Cerebellar nuclear complex (tissue), 1 donor: Measurements from ENCODE around the gene SRSF5.

Experiments
- DNase-seq, 2 experiments: peaks; one replicate each; lab custom pipeline; 2025; lab: John Stamatoyannopoulos, UW

SRSF5 gene

GRCh38 chr14:69770559-69770958 is 3.6 kb downstream of the SRSF5 start:
- DNase-seq = no peak

DNA sequence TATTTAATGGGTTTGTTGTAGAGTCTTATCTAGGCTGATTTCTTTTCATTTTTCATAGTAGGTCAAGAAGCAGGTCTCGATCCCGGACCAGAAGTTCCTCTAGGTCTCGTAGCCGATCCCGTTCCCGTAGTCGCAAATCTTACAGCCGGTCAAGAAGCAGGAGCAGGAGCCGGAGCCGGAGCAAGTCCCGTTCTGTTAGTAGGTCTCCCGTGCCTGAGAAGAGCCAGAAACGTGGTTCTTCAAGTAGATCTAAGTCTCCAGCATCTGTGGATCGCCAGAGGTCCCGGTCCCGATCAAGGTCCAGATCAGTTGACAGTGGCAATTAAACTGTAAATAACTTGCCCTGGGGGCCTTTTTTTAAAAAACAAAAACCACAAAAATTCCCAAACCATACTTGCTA is 4.2 kb downstream of the SRSF5 start:
- DNase-seq = no peak

- no peak for DNase-seq
Measured at GRCh38 chr14:69772082-69773017, 5.4 kb downstream of the SRSF5 start.

- DNase-seq = no peak
Measured at GRCh38 chr14:69773571-69774276, 6.8 kb downstream of the SRSF5 start.

DNA sequence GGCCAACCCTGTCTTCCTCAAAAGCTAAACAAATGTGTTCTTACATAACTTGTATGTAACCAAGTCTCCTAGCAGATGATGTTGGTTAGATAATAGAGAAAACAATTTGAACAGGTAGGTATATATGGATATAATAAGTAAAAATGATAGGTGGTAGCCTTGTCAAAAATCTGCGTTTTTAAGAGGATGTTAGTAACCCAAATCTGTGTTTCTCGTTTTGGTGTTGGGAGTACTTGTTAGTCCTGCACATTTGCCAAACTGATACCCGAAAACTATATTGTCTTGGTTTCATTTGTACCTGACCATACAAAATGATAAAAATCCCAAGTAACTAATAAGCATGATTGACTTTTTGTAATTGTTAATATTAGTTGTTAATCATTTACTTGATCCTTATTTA is 8.1 kb downstream of the SRSF5 start:
- no peak for DNase-seq

- DNase-seq = no peak
Measured at GRCh38 chr14:69776875-69777453, 10.0 kb downstream of the SRSF5 start.

GRCh38 chr14:69779088-69779487 is 12.1 kb downstream of the SRSF5 start:
- no peak for DNase-seq

DNA sequence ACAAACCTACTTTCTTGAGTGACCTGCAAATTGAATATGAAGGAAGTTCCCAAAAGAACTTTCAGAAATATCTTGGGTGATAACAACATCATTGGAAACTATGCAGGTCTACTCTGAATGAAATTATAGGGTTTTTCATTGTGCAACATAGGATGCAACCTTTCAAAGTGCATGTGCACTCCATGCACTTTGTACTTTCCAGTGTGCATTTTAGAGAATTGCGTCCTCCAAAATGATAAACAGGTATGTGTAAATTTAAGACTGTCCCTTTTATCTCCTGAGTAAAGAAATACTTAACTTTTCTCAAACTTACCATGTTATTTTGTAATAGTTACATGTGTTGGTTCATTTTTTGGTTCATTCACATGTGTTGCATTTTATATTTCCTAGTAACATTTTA is 13.2 kb downstream of the SRSF5 start:
- no peak for DNase-seq

DNA sequence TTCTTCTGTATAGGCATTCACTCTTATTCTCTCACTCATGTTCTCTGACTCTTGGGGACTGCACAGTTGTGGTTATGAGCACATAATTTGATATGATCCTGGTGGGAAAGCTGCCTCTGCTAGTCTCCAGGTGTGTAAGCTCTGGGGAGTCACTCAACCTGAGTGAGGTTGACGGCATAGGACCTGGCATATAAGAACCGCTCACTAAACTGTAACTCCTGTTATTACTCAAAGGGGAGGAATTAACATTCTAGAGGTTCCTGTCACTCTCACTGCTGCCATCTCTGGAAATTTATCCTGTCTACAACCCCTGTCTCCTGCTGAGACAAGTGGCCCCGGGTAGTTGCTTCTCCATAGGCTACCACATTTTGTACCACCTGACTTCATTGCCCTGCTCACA is 14.0 kb downstream of the SRSF5 start:
- DNase-seq = no peak

DNA sequence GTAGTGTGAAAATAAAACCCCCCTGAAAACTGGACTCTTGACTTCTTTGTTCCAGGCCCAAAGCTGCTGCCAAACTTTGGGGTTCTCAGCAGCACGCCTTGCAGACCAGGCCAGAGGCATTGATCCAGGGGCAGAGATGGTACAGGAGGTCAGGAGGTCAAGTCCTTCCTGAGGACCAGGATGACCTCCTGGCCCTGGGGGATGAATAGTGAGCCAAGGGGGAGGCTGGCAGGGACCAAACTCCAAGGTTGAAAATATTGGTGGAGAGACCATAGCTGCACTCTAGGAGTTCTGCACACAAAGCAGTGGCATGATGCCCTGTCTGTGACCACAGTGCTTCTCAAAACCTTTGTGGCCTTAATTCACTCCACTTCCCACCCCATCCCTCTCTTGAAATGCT is 18.0 kb downstream of the SRSF5 start:
- no peak for DNase-seq

DNA sequence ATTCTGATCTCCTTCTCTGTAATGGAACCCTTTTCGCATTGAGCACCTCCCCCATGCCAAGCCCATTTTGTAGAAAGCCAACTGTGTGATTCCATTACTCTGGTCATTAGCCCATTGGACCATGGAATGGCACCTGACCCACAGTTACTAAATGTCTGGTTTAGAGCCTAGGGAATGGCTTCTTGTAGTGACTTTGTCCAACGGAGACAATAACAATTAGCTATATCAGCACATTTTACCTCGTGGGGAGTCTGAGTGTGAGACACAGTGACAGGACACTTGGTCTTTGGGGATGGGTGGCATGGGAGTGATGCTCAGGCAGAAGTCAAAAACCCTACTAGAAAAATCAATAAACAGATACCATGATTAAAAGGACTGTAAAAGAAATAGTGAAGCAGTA is 19.7 kb downstream of the SRSF5 start:
- no peak for DNase-seq

DNA sequence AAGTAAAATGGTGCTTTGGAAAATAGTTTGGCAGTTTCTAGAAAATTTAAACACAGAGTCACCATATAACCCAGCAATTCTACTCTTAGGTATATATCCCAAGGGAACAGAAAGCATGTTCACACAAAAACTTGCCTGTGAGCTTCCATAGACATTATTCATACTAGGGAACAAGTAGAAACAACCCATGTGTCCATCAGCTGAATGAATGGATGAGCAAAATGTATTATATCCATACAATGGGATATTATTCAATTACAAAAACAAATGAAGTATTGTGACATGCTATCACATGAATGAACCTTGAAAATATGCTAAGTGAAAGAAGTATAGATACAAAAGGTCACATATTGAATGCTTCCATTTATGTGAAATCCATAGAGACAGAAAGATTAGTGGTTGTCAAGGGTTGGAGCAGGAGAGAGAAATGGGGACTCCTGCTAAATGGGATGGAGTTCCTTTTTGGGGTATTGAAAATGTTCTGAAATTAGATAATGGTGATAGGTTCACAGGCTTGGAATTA is 22.2 kb downstream of the SRSF5 start:
- DNase-seq = no peak

GRCh38 chr14:69792887-69793421 is 26.0 kb downstream of the SRSF5 start:
- no peak for DNase-seq

DNA sequence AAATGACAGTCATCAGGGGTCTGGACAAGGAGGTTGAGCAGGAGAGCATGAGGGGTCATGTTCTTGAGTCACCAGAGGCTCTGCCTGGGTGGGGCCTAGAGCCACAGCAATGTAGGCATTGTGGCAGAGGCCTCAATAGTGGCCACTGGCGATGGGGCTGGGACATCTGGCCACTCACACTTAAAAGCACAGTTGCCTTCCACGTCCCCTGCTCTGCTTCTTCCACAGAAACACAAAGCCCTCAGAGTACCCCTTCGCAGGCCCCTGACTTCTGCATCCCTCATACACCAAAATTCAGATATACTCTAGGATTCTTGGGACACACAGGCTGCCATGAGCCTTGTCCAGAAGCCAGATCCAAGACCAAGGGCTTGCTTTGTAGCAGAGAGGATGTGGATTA is 27.8 kb downstream of the SRSF5 start:
- no peak for DNase-seq

DNA sequence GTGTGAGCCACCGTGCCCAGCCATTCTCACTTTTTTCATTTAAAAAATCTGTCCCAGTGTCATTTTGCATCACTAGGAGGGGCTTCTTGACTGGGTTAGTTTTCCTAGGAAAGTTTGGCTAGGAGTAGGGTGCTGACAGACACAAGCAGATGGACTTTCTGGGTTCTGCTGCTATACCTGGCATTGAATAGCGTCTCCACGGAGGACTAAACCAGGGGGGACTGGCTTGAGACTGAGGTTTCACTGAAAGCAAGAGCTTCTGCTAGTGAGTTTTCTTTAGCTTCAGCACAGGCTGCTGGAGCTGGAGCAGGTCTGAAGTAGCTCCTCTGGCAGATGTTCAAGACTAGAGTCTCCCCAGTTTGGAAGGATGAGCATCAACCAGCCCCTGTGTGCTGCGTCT is 28.7 kb downstream of the SRSF5 start:
- DNase-seq = no peak

DNA sequence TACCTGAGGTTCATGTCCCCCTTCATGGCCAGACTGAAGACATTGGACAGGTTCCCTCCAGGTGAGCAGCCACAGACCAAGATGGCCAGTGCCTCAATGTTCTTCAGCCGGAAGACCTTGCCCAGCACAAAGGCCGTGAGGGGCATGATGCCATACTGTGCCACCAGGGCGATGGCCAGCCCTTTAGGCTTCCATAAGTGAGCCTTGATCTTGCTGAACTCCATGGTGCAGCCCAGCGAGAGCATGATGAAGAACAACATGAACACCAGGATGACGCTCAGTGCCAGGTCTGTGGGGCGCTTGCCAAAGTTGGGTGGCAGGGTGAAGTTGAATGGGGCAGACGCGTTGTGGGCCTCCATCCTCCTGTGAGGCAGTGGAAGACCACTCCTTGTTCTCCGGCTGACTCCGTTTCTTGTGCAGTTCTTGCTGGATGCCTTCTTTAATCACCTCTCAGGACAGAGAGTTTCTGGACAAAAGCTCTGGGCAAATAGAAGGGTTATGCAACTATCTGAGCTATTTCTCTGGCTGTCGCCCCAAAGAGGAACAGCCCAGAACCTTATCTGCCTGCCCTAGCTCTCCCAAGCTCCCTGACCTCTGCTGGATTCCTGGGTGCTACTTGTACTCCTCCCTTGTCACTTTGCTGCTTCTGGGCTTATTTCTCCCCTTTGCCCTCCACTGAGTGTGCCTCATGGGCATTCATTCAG is 30.0 kb downstream of the SRSF5 start, which contains the start of gene SLC10A1:
Gene SLC10A1 (minus strand): TSS at position 445 of the 704 bp plus-strand sequence. CDS start 86 bp downstream, at position 359.
- no peak for DNase-seq

GRCh38 chr14:69797573-69798338 is 30.8 kb downstream of the SRSF5 start:
- no peak for DNase-seq

DNA sequence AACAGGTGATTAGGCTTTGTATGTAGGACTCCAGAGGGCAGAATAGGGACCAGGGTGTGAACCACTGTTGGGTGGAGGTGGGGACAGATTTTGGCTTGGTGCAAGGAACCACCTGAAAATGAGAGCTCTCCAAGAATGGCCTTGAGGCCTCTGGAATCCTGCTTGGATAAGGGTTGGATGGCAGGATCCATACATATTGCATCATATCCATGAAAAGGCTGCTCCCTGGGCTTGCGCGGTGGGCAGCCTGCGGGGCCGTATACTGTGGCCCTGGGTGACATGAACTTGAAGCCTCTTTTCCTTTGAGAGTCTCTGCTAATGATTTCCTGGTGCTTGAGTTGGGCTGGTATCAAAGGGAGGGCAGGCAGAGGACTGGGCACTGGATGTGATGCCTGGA is 31.4 kb downstream of the SRSF5 start:
- no peak for DNase-seq

- DNase-seq = no peak
Measured at GRCh38 chr14:69803753-69804152, 36.8 kb downstream of the SRSF5 start.

- DNase-seq = no peak
Measured at GRCh38 chr14:69804902-69805301, 38.0 kb downstream of the SRSF5 start.

- DNase-seq = no peak
Measured at GRCh38 chr14:69807192-69807591, 40.2 kb downstream of the SRSF5 start.
